B cell (primary cell): ENCODE results near the gene STT3A.

ENCODE experiments used
- CTCF ChIP-seq: fragments of 200-600 bp; IDR thresholded peaks from one replicate; pipeline ENCODE4 v1.8.0; 2022; ENCODE audit warnings: antibody characterized with exemption, mild to moderate bottlenecking
- EZH2 ChIP-seq: IDR thresholded peaks from 2 replicates; pipeline ENCODE4 v1.6.1; 2012; ENCODE audit warnings: borderline replicate concordance, low read depth, mild to moderate bottlenecking, moderate library complexity, low read length; ENCODE audit not compliant: insufficient read depth, poor library complexity, severe bottlenecking

GRCh38 chr11:125570952-125571351, 21.7 kb upstream of the STT3A start:
- TF ChIP-seq CTCF (no peak), EZH2 (no peak)
